PC-9 (cell line): ENCODE data around the gene CNTNAP2.

ENCODE experiments used
- CTCF ChIP-seq: fragments of 200-600 bp; sonication (generic); conservative IDR thresholded peaks from 2 replicates; pipeline ENCODE4 v1.6.1; 2017; ENCODE audit warnings: mixed run types, antibody characterized with exemption, mild to moderate bottlenecking, moderate library complexity
- EZH2 ChIP-seq: fragments of 200-600 bp; sonication (generic); IDR thresholded peaks from 2 replicates; pipeline ENCODE4 v1.8.0; 2017; ENCODE audit warnings: antibody characterized with exemption, low read depth

- no peak for TF ChIP-seq CTCF
- TF ChIP-seq EZH2: no peak
These were observed 905.5 kb downstream of the CNTNAP2 start for GRCh38 chr7:147022056-147022455.
